CD4-positive, alpha-beta memory T cell (primary cell): ENCODE results near the gene ASB2. TPM values are rescaled to one million over a fixed set of nuclear protein-coding genes. Genes with fewer than 3 reads are reported as not detected.

Source experiments
- CTCF ChIA-PET: fragments of 350-600 bp; sonication (Branson Sonifier 250); formaldehyde crosslinking; loops from one replicate; lab custom pipeline; 2021; ENCODE audit warnings: inconsistent platforms; ENCODE audit not compliant: partially characterized antibody; lab: Charles Lee
- POLR2A ChIA-PET: fragments of 350-600 bp; sonication (Branson Sonifier 250); formaldehyde crosslinking; loops from one replicate; lab custom pipeline; 2021; ENCODE audit not compliant: partially characterized antibody; lab: Charles Lee
- DNase-seq, 5 donors: peaks; one replicate each; pipeline versions ENCODE4 v3.0.0 to v3.0.0-alpha.2; 2020 to 2022; ENCODE audit warnings: mixed read lengths in 1 of 5
- H3K27ac ChIP-seq: one replicate; pipeline ENCODE4 v1.7.0; 2013; ENCODE audit warnings: low read depth, low read length
- H3K27me3 ChIP-seq: 2 replicates; pipeline ENCODE4 v1.7.0; 2013; ENCODE audit warnings: mild to moderate bottlenecking, low read length, moderate library complexity; ENCODE audit not compliant: insufficient read depth
- H3K36me3 ChIP-seq: 2 replicates; pipeline ENCODE4 v1.7.0; 2013; ENCODE audit warnings: mild to moderate bottlenecking, low read length, moderate library complexity; ENCODE audit not compliant: insufficient read depth
- H3K4me1 ChIP-seq: 2 replicates; pipeline ENCODE4 v1.7.0; 2013; ENCODE audit warnings: mild to moderate bottlenecking, low read length, moderate library complexity; ENCODE audit not compliant: insufficient read depth
- H3K4me3 ChIP-seq, 2 donors: one replicate each; pipeline ENCODE4 v1.7.0; 2013; ENCODE audit warnings: low read length in 2 of 2, mild to moderate bottlenecking in 1 of 2
- H3K9me3 ChIP-seq, 2 donors: one replicate each; pipeline ENCODE4 v1.7.0; 2013; ENCODE audit warnings: low read length in 2 of 2, control low read depth in 1 of 2; ENCODE audit not compliant: control insufficient read depth in 1 of 2
- H3K27ac Mint-ChIP-seq, 7 donors: one replicate each; pipeline ENCODE4 v1.8.0; 2020 to 2021; ENCODE audit warnings: mixed read lengths in 7 of 7, mild to moderate bottlenecking in 6 of 7, inconsistent platforms in 3 of 7, moderate library complexity in 3 of 7
- H3K27me3 Mint-ChIP-seq, 2 donors: one replicate each; pipeline ENCODE4 v1.8.0; 2020 to 2021; ENCODE audit warnings: mixed read lengths in 2 of 2
- H3K36me3 Mint-ChIP-seq, 2 donors: one replicate each; pipeline ENCODE4 v1.8.0; 2020 to 2021; ENCODE audit warnings: mixed read lengths in 2 of 2, inconsistent platforms in 1 of 2, mild to moderate bottlenecking in 1 of 2
- H3K4me1 Mint-ChIP-seq, 4 donors: one replicate each; pipeline ENCODE4 v1.8.0; 2020 to 2021; ENCODE audit warnings: mixed read lengths in 4 of 4, mild to moderate bottlenecking in 1 of 4
- H3K4me3 Mint-ChIP-seq, 8 donors: one replicate each; pipeline ENCODE4 v1.8.0; 2020 to 2021; ENCODE audit warnings: mixed read lengths in 8 of 8, mild to moderate bottlenecking in 7 of 8, moderate library complexity in 6 of 8, inconsistent platforms in 3 of 8
- H3K9me3 Mint-ChIP-seq, 8 donors: one replicate each; pipeline ENCODE4 v1.8.0; 2020 to 2021; ENCODE audit warnings: mixed read lengths in 8 of 8, mild to moderate bottlenecking in 5 of 8, inconsistent platforms in 3 of 8, moderate library complexity in 1 of 8
- intact Hi-C: fragments of 100-400 bp; cut with micrococcal nuclease; formaldehyde crosslinking; loops from one replicate; pipeline ENCODE4 v1.15.1; 2023
- polyA plus RNA-seq, 2 donors: library from polyadenylated mRNA; unstranded; fragments of 300-500 nt; fragmentation: Illumina TruSeq; gene quantifications; one replicate each; pipeline ENCODE4 v1.2.3, GENCODE V29; 2021
- total RNA-seq, 2 experiments: library from RNA; stranded (reverse); gene quantifications; one replicate each; pipeline ENCODE4 v1.2.3, GENCODE V29; 2021

Gene ASB2
- total and polyA plus RNA-seq, 4 experiments from 2014 or later = 0.87 to 29.7 (median 14.8) TPM

- ChIA-PET CTCF (interaction anchor here (1.7 to 34.5 kb wide), 3 partner anchors 26 to 87 kb away, joined by 10 to 1377 read pairs (median 447); partner anchors contain the start of genes ASB2 and CCDC197), POLR2A (interaction anchor here (1.1 to 8.4 kb wide), 5 partner anchors 11 to 56 kb away, joined by 3 to 146 read pairs (median 67); partner anchors contain the start of gene CCDC197)
- H3K36me3 ChIP-seq = no peaks in the 10 kb centered on the region
- peaks cover 3% of the 10 kb centered on the region for H3K4me1 ChIP-seq
- Mint-ChIP-seq H3K9me3 (no peaks in the 10 kb centered on the region), H3K4me3 (no peak overlapping the region), H3K4me1 (peaks cover 0 to 13% (median 7%) of the 10 kb centered on the region in 4 donors), H3K27ac (no peak overlapping the region), H3K36me3 (peaks cover 0 to 2% of the 10 kb centered on the region in 2 donors), H3K27me3 (no peaks in the 10 kb centered on the region)
- no peaks in the 10 kb centered on the region for H3K9me3 ChIP-seq
- no peak for DNase-seq
- intact Hi-C loops = no loop called here
- H3K27me3 ChIP-seq = no peaks in the 10 kb centered on the region
- H3K27ac ChIP-seq = no peak overlapping the region
- H3K4me3 ChIP-seq = no peak overlapping the region
These were observed 35.0 kb downstream of the ASB2 start for GRCh38 chr14:93941293-93941910.

GRCh38 chr14:93940437-93940836 is 35.9 kb downstream of the ASB2 start:
- no peak overlapping the region for H3K4me3 ChIP-seq
- peaks cover 0 to 4% of the 10 kb centered on the region in 2 donors for H3K36me3 Mint-ChIP-seq
- H3K27ac Mint-ChIP-seq = peak overlapping the region in 3 of 7 donors; percentile 4 to 41 (median 36)
- peaks cover 2 to 13% (median 8%) of the 10 kb centered on the region in 4 donors for H3K4me1 Mint-ChIP-seq
- no peaks in the 10 kb centered on the region for H3K9me3 ChIP-seq
- peaks cover 3% of the 10 kb centered on the region for H3K4me1 ChIP-seq
- H3K27ac ChIP-seq = no peak overlapping the region
- H3K9me3 Mint-ChIP-seq = no peaks in the 10 kb centered on the region
- H3K27me3 Mint-ChIP-seq = no peaks in the 10 kb centered on the region
- intact Hi-C loops = loop anchor here (1.0 kb wide), 1 partner anchor 15 kb away; no protein-coding TSS in a partner anchor
- DNase-seq = no peak
- H3K4me3 Mint-ChIP-seq = peak overlapping the region in 6 of 8 donors; percentile 26 to 55 (median 48)
- H3K36me3 ChIP-seq = no peaks in the 10 kb centered on the region
- ChIA-PET CTCF (interaction anchor here (0.8 to 34.5 kb wide), 21 partner anchors 10 to 244 kb away, joined by 3 to 1377 read pairs (median 7); partner anchors contain the start of genes ASB2, CCDC197, DDX24 and IFI27L1), POLR2A (interaction anchor here (1.1 to 8.4 kb wide), 12 partner anchors 12 to 141 kb away, joined by 3 to 146 read pairs (median 19); partner anchors contain the start of genes ASB2, CCDC197, DDX24 and IFI27L1)
- no peaks in the 10 kb centered on the region for H3K27me3 ChIP-seq

DNA sequence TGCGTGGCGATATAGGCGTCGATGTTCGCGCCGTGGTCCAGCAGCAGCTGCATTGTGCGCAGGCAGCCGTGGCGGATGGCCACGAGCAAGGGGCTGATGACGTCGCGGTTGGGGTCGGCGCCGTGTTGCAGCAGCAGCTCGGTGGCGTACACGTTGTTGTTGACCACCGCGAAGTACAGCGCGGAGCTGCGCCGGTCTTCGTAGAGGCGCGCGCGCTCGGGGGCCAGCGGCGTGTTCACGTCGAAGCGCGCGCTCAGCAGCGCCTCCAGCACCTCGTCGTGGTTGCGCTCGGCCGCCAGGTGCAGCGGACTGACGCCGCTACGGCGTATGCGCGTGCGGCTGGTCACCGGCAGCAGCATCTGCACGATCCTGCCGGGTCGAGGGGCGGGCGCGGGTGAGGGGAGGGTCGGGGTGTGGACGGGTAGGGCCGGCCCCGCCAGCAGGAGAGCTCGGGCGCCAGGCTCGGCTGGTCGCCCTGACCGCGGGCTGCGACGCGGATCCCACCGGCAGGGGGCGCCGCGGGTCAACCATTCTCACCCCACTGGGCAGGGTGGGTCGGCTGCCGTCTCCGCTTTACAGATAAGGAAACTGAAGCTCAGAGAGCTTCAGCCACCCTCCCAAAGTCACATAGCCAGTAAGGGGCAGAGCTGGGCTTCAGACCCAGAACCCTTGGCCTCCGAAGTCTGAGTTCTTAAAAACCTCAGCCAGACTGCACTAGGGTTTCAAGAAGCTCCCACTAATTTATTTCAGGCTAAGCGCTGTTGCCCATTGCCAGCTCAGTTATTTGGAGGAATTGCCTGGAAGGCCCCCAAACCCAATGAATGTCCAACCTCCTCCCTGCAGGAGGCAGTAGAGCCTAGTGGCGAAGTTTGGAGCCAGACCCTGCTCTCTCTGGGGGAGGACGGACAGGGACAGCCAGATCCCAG is 36.8 kb downstream of the ASB2 start:
- H3K4me1 ChIP-seq = peaks cover 3% of the 10 kb centered on the region
- no peaks in the 10 kb centered on the region for H3K27me3 Mint-ChIP-seq
- no peaks in the 10 kb centered on the region for H3K36me3 ChIP-seq
- no peaks in the 10 kb centered on the region for H3K27me3 ChIP-seq
- H3K9me3 ChIP-seq = no peaks in the 10 kb centered on the region
- intact Hi-C loops = loop anchor here (1.0 kb wide), 5 partner anchors 16 to 241 kb away; no protein-coding TSS in a partner anchor
- H3K27ac ChIP-seq = no peak overlapping the region
- H3K4me3 ChIP-seq = peak overlapping the region in 1 of 2 donors; percentile 41
- H3K27ac Mint-ChIP-seq = peak overlapping the region in 3 of 7 donors; percentile 41 to 53 (median 41)
- DNase-seq = peak; percentile 84 to 92 (median 85)
- ChIA-PET POLR2A (interaction anchor here (0.9 to 8.4 kb wide), 15 partner anchors 9 to 192 kb away, joined by 3 to 146 read pairs (median 7); partner anchors contain the start of genes ASB2, CCDC197, DDX24 and IFI27L1), CTCF (interaction anchor here (0.6 to 34.5 kb wide), 33 partner anchors 9 to 649 kb away, joined by 3 to 1377 read pairs (median 4); partner anchors contain the start of genes ASB2, CCDC197, DDX24 and IFI27L1)
- H3K4me1 Mint-ChIP-seq = peaks cover 2 to 13% (median 8%) of the 10 kb centered on the region in 4 donors
- H3K9me3 Mint-ChIP-seq = no peaks in the 10 kb centered on the region
- peaks cover 0 to 4% of the 10 kb centered on the region in 2 donors for H3K36me3 Mint-ChIP-seq
- H3K4me3 Mint-ChIP-seq = peak overlapping the region; percentile 53 to 80 (median 72)

- intact Hi-C loops = loop anchor here (1.0 kb wide), 4 partner anchors 20 to 241 kb away; no protein-coding TSS in a partner anchor
- peak overlapping the region in 1 of 2 donors; percentile 41 for H3K4me3 ChIP-seq
- peak overlapping the region in 1 of 7 donors; percentile 53 for H3K27ac Mint-ChIP-seq
- CTCF ChIA-PET = interaction anchor here (0.6 to 34.5 kb wide), 15 partner anchors 8 to 648 kb away, joined by 3 to 1377 read pairs (median 10); partner anchors contain the start of genes ASB2, CCDC197, IFI27L2 and OTUB2
- H3K4me1 Mint-ChIP-seq = peaks cover 2 to 13% (median 8%) of the 10 kb centered on the region in 4 donors
- no peaks in the 10 kb centered on the region for H3K27me3 ChIP-seq
- peak overlapping the region; percentile 53 to 80 (median 72) for H3K4me3 Mint-ChIP-seq
- H3K9me3 Mint-ChIP-seq = no peaks in the 10 kb centered on the region
- no peaks in the 10 kb centered on the region for H3K27me3 Mint-ChIP-seq
- peaks cover 3% of the 10 kb centered on the region for H3K4me1 ChIP-seq
- no peaks in the 10 kb centered on the region for H3K9me3 ChIP-seq
- no peak overlapping the region for H3K27ac ChIP-seq
- POLR2A ChIA-PET = interaction anchor here (0.9 to 8.4 kb wide), 9 partner anchors 10 to 73 kb away, joined by 3 to 146 read pairs (median 33); partner anchors contain the start of genes ASB2 and CCDC197
- H3K36me3 Mint-ChIP-seq = peaks cover 0 to 4% of the 10 kb centered on the region in 2 donors
- H3K36me3 ChIP-seq = no peaks in the 10 kb centered on the region
- DNase-seq = no peak
These were observed 37.5 kb downstream of the ASB2 start for GRCh38 chr14:93938751-93939303.

- H3K4me1 Mint-ChIP-seq = peaks cover 2 to 13% (median 8%) of the 10 kb centered on the region in 4 donors
- no peak overlapping the region for H3K4me3 ChIP-seq
- POLR2A ChIA-PET = interaction anchor here (5.7 to 8.4 kb wide), 2 partner anchors 27 to 35 kb away, joined by 67 to 146 read pairs; no protein-coding TSS in a partner anchor
- no peaks in the 10 kb centered on the region for H3K9me3 ChIP-seq
- peak overlapping the region in 3 of 8 donors; percentile 10 to 62 (median 36) for H3K4me3 Mint-ChIP-seq
- no peaks in the 10 kb centered on the region for H3K36me3 ChIP-seq
- H3K4me1 ChIP-seq = peaks cover 3% of the 10 kb centered on the region
- peaks cover 0 to 2% of the 10 kb centered on the region in 2 donors for H3K36me3 Mint-ChIP-seq
- intact Hi-C loops = no loop called here
- H3K27ac Mint-ChIP-seq = peak overlapping the region in 1 of 7 donors; percentile 18
- no peak for DNase-seq
- no peak overlapping the region for H3K27ac ChIP-seq
- CTCF ChIA-PET = interaction anchor here (0.9 to 34.5 kb wide), 7 partner anchors 9 to 246 kb away, joined by 3 to 1377 read pairs (median 6); partner anchors contain the start of genes ASB2, CCDC197 and OTUB2
- H3K27me3 Mint-ChIP-seq = no peaks in the 10 kb centered on the region
- no peaks in the 10 kb centered on the region for H3K27me3 ChIP-seq
- H3K9me3 Mint-ChIP-seq = no peaks in the 10 kb centered on the region
These were observed 38.9 kb downstream of the ASB2 start for GRCh38 chr14:93937519-93937918.

DNA sequence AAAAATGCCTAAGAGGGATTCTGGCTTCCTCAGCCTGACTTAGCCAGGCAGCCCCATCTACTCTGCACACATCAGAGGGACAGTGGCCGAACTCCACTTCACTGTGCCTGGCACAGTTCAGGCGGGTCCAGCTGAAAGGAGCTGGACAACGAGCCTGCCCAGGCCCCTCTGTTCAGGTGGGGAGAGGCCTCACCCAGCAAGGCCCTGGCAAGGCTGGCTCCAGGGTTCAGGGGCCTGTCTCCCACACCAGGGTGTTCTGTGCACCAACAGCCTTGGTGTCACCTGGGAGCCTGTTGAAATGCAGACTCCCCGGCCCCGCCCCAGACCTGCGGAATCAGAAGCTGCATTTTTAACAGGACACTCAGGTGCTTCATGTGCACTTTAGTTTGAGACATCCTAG is 39.4 kb downstream of the ASB2 start:
- ChIA-PET CTCF (interaction anchor here (0.9 to 34.5 kb wide), 9 partner anchors 10 to 246 kb away, joined by 3 to 1377 read pairs (median 6); partner anchors contain the start of genes ASB2, CCDC197 and OTUB2), POLR2A (interaction anchor here (8.4 kb wide), 1 partner anchor 35 kb away, joined by 146 read pairs; no protein-coding TSS in a partner anchor)
- Mint-ChIP-seq H3K4me3 (no peak overlapping the region), H3K27me3 (no peaks in the 10 kb centered on the region), H3K27ac (no peak overlapping the region), H3K9me3 (no peaks in the 10 kb centered on the region), H3K4me1 (peaks cover 2 to 13% (median 8%) of the 10 kb centered on the region in 4 donors), H3K36me3 (peaks cover 0 to 2% of the 10 kb centered on the region in 2 donors)
- no peak for DNase-seq
- no peaks in the 10 kb centered on the region for H3K9me3 ChIP-seq
- no peaks in the 10 kb centered on the region for H3K27me3 ChIP-seq
- H3K4me3 ChIP-seq = no peak overlapping the region
- H3K36me3 ChIP-seq = no peaks in the 10 kb centered on the region
- intact Hi-C loops = no loop called here
- no peak overlapping the region for H3K27ac ChIP-seq
- peaks cover 3% of the 10 kb centered on the region for H3K4me1 ChIP-seq
